ENCODE data around the gene CLDN15. TPM values are rescaled to one million over a fixed set of nuclear protein-coding genes. Genes with fewer than 3 reads are reported as not detected.
A peak's percentile ranks its signal among the peaks of the same experiment; 100 is the strongest.
"Not testable (repeated sequence)": the region's sequence is repeated elsewhere in the genome, so short reads cannot be mapped to it uniquely, and the experiment has no call there.

CLDN15 gene
- total RNA-seq, 1 donor from 2014 or later, result 2.9 TPM

GRCh38 chr7:101218236-101219125 is 19.1 kb downstream of the CLDN15 start:
- ATAC-seq, result no peak

- peak; percentile 86 for ATAC-seq
Observed at GRCh38 chr7:101217388-101218235, 20.0 kb downstream of the CLDN15 start, which contains the start of the genes PLOD3 and ZNHIT1. PLOD3 (minus strand) TSS chr7:101217581; CDS start chr7:101217274, 307 bp downstream. ZNHIT1 (plus strand) TSS chr7:101218165; CDS start chr7:101218196, 31 bp downstream.

GRCh38 chr7:101216860-101217387 is 20.7 kb downstream of the CLDN15 start:
- ATAC-seq, result peak; percentile 7

- ATAC-seq, result no peak
Observed at GRCh38 chr7:101216001-101216859, 21.4 kb downstream of the CLDN15 start.

- no peak for ATAC-seq
Observed at GRCh38 chr7:101212014-101212413, 25.6 kb downstream of the CLDN15 start.

GRCh38 chr7:101211501-101211900 is 26.1 kb downstream of the CLDN15 start:
- no peak for ATAC-seq

- no peak for ATAC-seq
Observed at GRCh38 chr7:101210143-101210542, 27.5 kb downstream of the CLDN15 start.

GRCh38 chr7:101208794-101209193 is 28.8 kb downstream of the CLDN15 start:
- ATAC-seq, result no peak

- ATAC-seq, result no peak
Observed at GRCh38 chr7:101207459-101207858, 30.1 kb downstream of the CLDN15 start.

- ATAC-seq, result no peak
Observed at GRCh38 chr7:101206665-101207042, 30.9 kb downstream of the CLDN15 start.

GRCh38 chr7:101205901-101206664 is 31.5 kb downstream of the CLDN15 start:
- ATAC-seq, result peak; percentile 6

- not testable (repeated sequence) for ATAC-seq
Observed at GRCh38 chr7:101203740-101204738, 33.6 kb downstream of the CLDN15 start.

GRCh38 chr7:101202603-101202918 is 35.0 kb downstream of the CLDN15 start:
- no peak for ATAC-seq

- peak; percentile 40 for ATAC-seq
Observed at GRCh38 chr7:101201695-101202602, 35.7 kb downstream of the CLDN15 start.

- ATAC-seq, result no peak
Observed at GRCh38 chr7:101200862-101201599, 36.6 kb downstream of the CLDN15 start, which contains the start of gene MOGAT3. MOGAT3 (minus strand) TSS chr7:101201036; CDS start chr7:101200854, 182 bp downstream.

GRCh38 chr7:101200504-101200861 is 37.1 kb downstream of the CLDN15 start:
- ATAC-seq, result no peak

GRCh38 chr7:101199522-101199921 is 38.1 kb downstream of the CLDN15 start:
- ATAC-seq, result not testable (repeated sequence)

- ATAC-seq, result no peak
Observed at GRCh38 chr7:101198476-101198875, 39.1 kb downstream of the CLDN15 start.

Measured in esophagus mucosa (tissue), 1 donor.